H9 (cell line): ENCODE data around the gene ROCK1. TPM values are rescaled to one million over a fixed set of nuclear protein-coding genes. Genes with fewer than 3 reads are reported as not detected.

Source experiments
- DNase-seq: peaks from one replicate; pipeline ENCODE4 v3.0.0-alpha.2; 2017
- H2AFZ ChIP-seq: one replicate; pipeline ENCODE4 v1.6.1; 2013; ENCODE audit warnings: mild to moderate bottlenecking, low read length, control low read depth, moderate library complexity
- H2AK5ac ChIP-seq: 2 replicates; pipeline ENCODE4 v1.6.1; 2013; ENCODE audit warnings: low read length, control low read depth, mixed read lengths; ENCODE audit not compliant: insufficient read length
- H2BK120ac ChIP-seq: one replicate; pipeline ENCODE4 v1.6.1; 2013; ENCODE audit warnings: low read depth, mild to moderate bottlenecking, low read length, control low read depth, inconsistent platforms; ENCODE audit not compliant: poor library complexity, severe bottlenecking
- H2BK12ac ChIP-seq: 2 replicates; pipeline ENCODE4 v1.6.1; 2013; ENCODE audit warnings: low read length, control low read depth, mixed read lengths, low read depth; ENCODE audit not compliant: insufficient read length
- H2BK15ac ChIP-seq: 2 replicates; pipeline ENCODE4 v1.6.1; 2013; ENCODE audit warnings: low read depth, low read length, control low read depth
- H2BK20ac ChIP-seq: one replicate; pipeline ENCODE4 v1.6.1; 2013; ENCODE audit warnings: low read depth, mild to moderate bottlenecking, low read length, control low read depth, inconsistent platforms; ENCODE audit not compliant: poor library complexity, severe bottlenecking
- H2BK5ac ChIP-seq: 2 replicates; pipeline ENCODE4 v1.6.1; 2013; ENCODE audit warnings: low read length, control low read depth, mixed read lengths; ENCODE audit not compliant: insufficient read length
- H3K14ac ChIP-seq: 2 replicates; pipeline ENCODE4 v1.6.1; 2013; ENCODE audit warnings: low read length, control low read depth; ENCODE audit not compliant: insufficient read depth
- H3K18ac ChIP-seq: 2 replicates; pipeline ENCODE4 v1.6.1; 2013; ENCODE audit warnings: low read depth, mild to moderate bottlenecking, mixed read lengths, low read length, control low read depth; ENCODE audit not compliant: insufficient read length
- H3K23ac ChIP-seq: 2 replicates; pipeline ENCODE4 v1.6.1; 2013; ENCODE audit warnings: low read length, control low read depth, mixed read lengths, low read depth; ENCODE audit not compliant: insufficient read length
- H3K23me2 ChIP-seq: 2 replicates; pipeline ENCODE4 v1.6.1; 2013; ENCODE audit warnings: low read depth, mild to moderate bottlenecking, mixed read lengths, low read length, control low read depth; ENCODE audit not compliant: insufficient read length, poor library complexity, severe bottlenecking
- H3K27ac ChIP-seq: 2 replicates; pipeline ENCODE4 v1.5.1; 2013; ENCODE audit warnings: low read length, control low read depth, mixed read lengths, low read depth; ENCODE audit not compliant: insufficient read length
- H3K27me3 ChIP-seq: 2 replicates; pipeline ENCODE4 v1.6.1; 2013; ENCODE audit warnings: low read length, control low read depth, inconsistent platforms; ENCODE audit not compliant: insufficient read depth
- H3K4ac ChIP-seq: 2 replicates; pipeline ENCODE4 v1.6.1; 2013; ENCODE audit warnings: low read depth, mild to moderate bottlenecking, control low read depth, inconsistent platforms, low read length, moderate library complexity
- H3K4me1 ChIP-seq: 2 replicates; pipeline ENCODE4 v1.6.1; 2013; ENCODE audit warnings: low read length, control low read depth, inconsistent platforms; ENCODE audit not compliant: insufficient read depth
- H3K4me2 ChIP-seq: 2 replicates; pipeline ENCODE4 v1.6.1; 2013; ENCODE audit warnings: low read length, control low read depth, mixed read lengths; ENCODE audit not compliant: insufficient read length, insufficient read depth
- H3K56ac ChIP-seq: 2 replicates; pipeline ENCODE4 v1.6.1; 2013; ENCODE audit warnings: low read depth, mild to moderate bottlenecking, mixed read lengths, low read length, control low read depth; ENCODE audit not compliant: insufficient read length
- H3K79me1 ChIP-seq: 2 replicates; pipeline ENCODE4 v1.6.1; 2013; ENCODE audit warnings: low read depth, mild to moderate bottlenecking, moderate library complexity, low read length, control low read depth, inconsistent platforms; ENCODE audit not compliant: insufficient read depth, poor library complexity, severe bottlenecking
- H3K79me2 ChIP-seq: 2 replicates; pipeline ENCODE4 v1.6.1; 2013; ENCODE audit warnings: low read length, control low read depth, inconsistent platforms; ENCODE audit not compliant: insufficient read depth
- H3K9ac ChIP-seq: 2 replicates; pipeline ENCODE4 v1.6.1; 2013; ENCODE audit warnings: low read length, control low read depth, mixed read lengths; ENCODE audit not compliant: insufficient read length; ENCODE audit errors: extremely low read depth
- H3K9me3 ChIP-seq: one replicate; pipeline ENCODE4 v1.6.1; 2013; ENCODE audit warnings: low read depth, low read length, inconsistent platforms; ENCODE audit not compliant: control insufficient read depth
- H3T11ph ChIP-seq: one replicate; pipeline ENCODE4 v1.6.1; 2013; ENCODE audit warnings: mild to moderate bottlenecking, low read length, control low read depth, inconsistent platforms
- H4K20me1 ChIP-seq: one replicate; pipeline ENCODE4 v1.6.1; 2013; ENCODE audit not compliant: control insufficient read depth, insufficient read length, insufficient read depth
- H4K5ac ChIP-seq: 2 replicates; pipeline ENCODE4 v1.6.1; 2013; ENCODE audit warnings: low read depth, mild to moderate bottlenecking, mixed read lengths, low read length, control low read depth; ENCODE audit not compliant: insufficient read length
- H4K8ac ChIP-seq: replicated peaks from 2 replicates; pipeline ENCODE4 v1.6.1; 2013; ENCODE audit warnings: low read length, control low read depth, mixed read lengths, low read depth; ENCODE audit not compliant: insufficient read length
- H4K91ac ChIP-seq: 2 replicates; pipeline ENCODE4 v1.6.1; 2013; ENCODE audit warnings: low read depth, mild to moderate bottlenecking, moderate library complexity, mixed read lengths, low read length, control low read depth; ENCODE audit not compliant: insufficient read length
- H3K27ac Mint-ChIP-seq, 3 experiments: 2 replicates in 2 of 3; 3 replicates in 1 of 3; pipeline ENCODE4 v1.8.0; 2020 to 2021; ENCODE audit warnings: mixed read lengths in 3 of 3, mild to moderate bottlenecking in 1 of 3, moderate library complexity in 1 of 3
- H3K27me3 Mint-ChIP-seq: 2 replicates; pipeline ENCODE4 v1.8.0; 2021; ENCODE audit warnings: low read depth, mild to moderate bottlenecking, moderate library complexity, mixed read lengths
- H3K36me3 Mint-ChIP-seq, 3 experiments: 2 replicates in 2 of 3; 3 replicates in 1 of 3; pipeline ENCODE4 v1.8.0; 2020 to 2021; ENCODE audit warnings: low read depth in 3 of 3, mixed read lengths in 3 of 3; ENCODE audit not compliant: insufficient read depth in 1 of 3
- H3K4me1 Mint-ChIP-seq, 2 experiments: 2 replicates each; pipeline ENCODE4 v1.8.0; 2020; ENCODE audit warnings: mixed read lengths in 2 of 2
- H3K4me3 Mint-ChIP-seq, 2 experiments: 2 replicates in 1 of 2; 3 replicates in 1 of 2; pipeline ENCODE4 v1.8.0; 2020 to 2021; ENCODE audit warnings: mild to moderate bottlenecking in 2 of 2, mixed read lengths in 2 of 2, moderate library complexity in 1 of 2
- H3K9me3 Mint-ChIP-seq, 2 experiments: 2 replicates in 1 of 2; 3 replicates in 1 of 2; pipeline ENCODE4 v1.8.0; 2020; ENCODE audit warnings: mild to moderate bottlenecking in 2 of 2, mixed read lengths in 2 of 2, moderate library complexity in 1 of 2
- CTCF ChIP-seq: fragments of 200-600 bp; sonication (generic); conservative IDR thresholded peaks from 3 replicates; pipeline ENCODE4 v1.8.0; 2021; ENCODE audit warnings: antibody characterized with exemption, mild to moderate bottlenecking
- WGBS: extraction: QIAGEN DNeasy Blood & Tissue Kit; methylation state at CpG from one replicate; pipeline ENCODE4 v1.1.7; 2013; ENCODE audit warnings: missing lambda C conversion rate, low lambda C conversion rate, mixed read lengths; ENCODE audit not compliant: insufficient read length; ENCODE audit errors: extremely low coverage; 5-methylcytosine and 5-hydroxymethylcytosine counted together
- total RNA-seq: library from RNA; stranded (reverse); gene quantifications from 2 replicates; pipeline ENCODE4 v1.2.1, GENCODE V29; 2021

Gene ROCK1
- total RNA-seq, 1 experiment from 2014 or later: 38.2 TPM

DNA sequence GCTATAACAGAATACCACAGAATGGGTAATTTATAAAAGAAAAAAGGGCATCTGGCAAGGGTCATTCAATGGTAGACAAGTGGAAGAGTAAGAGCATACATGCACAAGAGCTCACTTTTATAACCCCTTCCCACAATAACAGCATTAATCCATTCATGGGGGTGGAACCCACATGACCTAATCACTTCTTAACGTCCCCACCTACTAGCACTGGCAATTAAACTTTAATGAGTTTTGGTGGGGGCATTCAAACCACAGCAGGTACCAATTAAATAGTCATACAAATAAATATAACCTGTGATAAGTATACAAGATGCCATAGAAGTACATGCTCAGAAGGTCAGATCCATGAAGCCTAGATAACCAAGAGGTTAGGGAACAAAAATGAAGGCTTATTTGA, 48.6 kb downstream of the ROCK1 start:
- Mint-ChIP-seq H3K9me3 (no peaks in the 10 kb centered on the region), H3K27ac (no peak overlapping the region), H3K27me3 (no peaks in the 10 kb centered on the region), H3K4me3 (no peak overlapping the region), H3K36me3 (no peaks in the 10 kb centered on the region; a peak in 1 of 7 replicates), H3K4me1 (peaks cover 4 to 5% of the 10 kb centered on the region in 2 experiments; a peak in 3 of 4 replicates)
- no peak for TF ChIP-seq CTCF
- Histone ChIP-seq H4K91ac (no peak overlapping the region), H2BK15ac (no peak overlapping the region), H3K23ac (no peak overlapping the region), H3T11ph (no peak overlapping the region), H3K79me2 (no peaks in the 10 kb centered on the region), H3K18ac (no peak overlapping the region), H4K5ac (no peak overlapping the region), H4K8ac (no peak overlapping the region), H3K4me2 (no peak overlapping the region), H3K4me1 (no peaks in the 10 kb centered on the region), H3K27ac (no peak overlapping the region), H2AK5ac (no peak overlapping the region), H2BK20ac (no peak overlapping the region), H3K27me3 (no peaks in the 10 kb centered on the region), H2AFZ (no peak overlapping the region), H2BK120ac (no peak overlapping the region), H2BK12ac (no peak overlapping the region), H2BK5ac (no peak overlapping the region), H3K9me3 (no peaks in the 10 kb centered on the region), H4K20me1 (no peaks in the 10 kb centered on the region), H3K79me1 (no peaks in the 10 kb centered on the region), H3K4ac (no peak overlapping the region), H3K14ac (no peak overlapping the region), H3K9ac (no peak overlapping the region), H3K23me2 (no peaks in the 10 kb centered on the region), H3K56ac (no peak overlapping the region)
- no peak for DNase-seq
- no CpG with 5 or more reads among the region's 1 CpG for WGBS
